Thoracic aorta (tissue), 2 donors: ENCODE data around the gene HSDL1. TPM values are rescaled to one million over a fixed set of nuclear protein-coding genes. Genes with fewer than 3 reads are reported as not detected.

Source experiments
- ATAC-seq: fragments of 150-250 bp; one replicate; pipeline ENCODE4 v1.8.0; 2017; ENCODE audit warnings: low read depth; ENCODE audit not compliant: insufficient number of reproducible peaks, low FRiP score
- DNase-seq: peaks from one replicate; pipeline ENCODE4 v3.0.0-alpha.2; 2020; ENCODE audit warnings: low spot score
- H3K27ac ChIP-seq, 2 donors: fragments of 200-600 bp; sonication (generic); 1 replicate in 1 of 2; 2 replicates in 1 of 2; pipeline ENCODE4 v1.5.1; 2016; ENCODE audit warnings: mild to moderate bottlenecking in 2 of 2, moderate library complexity in 2 of 2
- H3K27me3 ChIP-seq: fragments of 200-600 bp; sonication (generic); replicated peaks from 2 replicates; pipeline ENCODE4 v1.6.0; 2016; ENCODE audit warnings: mild to moderate bottlenecking; ENCODE audit not compliant: insufficient read depth
- H3K36me3 ChIP-seq: fragments of 200-600 bp; sonication (generic); one replicate; pipeline ENCODE4 v1.5.1; 2016
- H3K4me1 ChIP-seq, 2 donors: fragments of 200-600 bp; sonication (generic); 1 replicate in 1 of 2; 2 replicates in 1 of 2; pipeline versions ENCODE4 v1.5.1 to v1.6.0; 2016; ENCODE audit warnings: low read depth in 2 of 2, mild to moderate bottlenecking in 1 of 2; ENCODE audit not compliant: control insufficient read depth in 1 of 2
- H3K4me3 ChIP-seq: fragments of 200-600 bp; sonication (generic); 2 replicates; pipeline ENCODE4 v1.5.1; 2016; ENCODE audit warnings: mild to moderate bottlenecking
- H3K9me3 ChIP-seq: fragments of 200-600 bp; sonication (generic); 2 replicates; pipeline ENCODE4 v1.5.1; 2016
- total RNA-seq, 2 donors: library from RNA; depleted of rRNA; stranded (reverse); fragments of >200 nt; gene quantifications; one replicate each; pipeline versions ENCODE4 v1.1.0 to v1.2.3, GENCODE V29; 2016
- TF ChIP-seq, protein P1 (sequence below): fragments of 200-600 bp; sonication (generic); IDR thresholded peaks from one replicate; pipeline ENCODE4 v1.5.1; 2019; ENCODE audit warnings: antibody characterized with exemption

Gene HSDL1
- total RNA-seq, 2 donors from 2014 or later: 7.2 to 14.4 TPM

DNA sequence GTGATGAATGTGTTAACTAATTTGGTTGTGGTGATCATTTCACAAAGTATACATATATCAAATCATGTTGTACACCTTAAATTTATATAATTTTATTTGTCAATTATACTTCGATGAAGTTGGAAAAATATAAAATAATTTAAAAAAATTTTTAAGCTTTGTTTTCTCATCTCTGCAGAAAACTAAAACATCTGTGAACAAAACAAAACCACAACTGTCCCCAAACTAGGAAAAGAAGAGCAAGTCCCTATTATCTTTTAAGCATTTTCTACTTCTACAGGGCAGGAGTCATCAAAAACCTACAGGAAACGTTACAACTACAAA is 6.5 kb downstream of the HSDL1 start:
- no peak overlapping the region for H3K27ac ChIP-seq
- DNase-seq: no peak
- no peaks in the 10 kb centered on the region for H3K27me3 ChIP-seq
- TF ChIP-seq, protein P1, sequence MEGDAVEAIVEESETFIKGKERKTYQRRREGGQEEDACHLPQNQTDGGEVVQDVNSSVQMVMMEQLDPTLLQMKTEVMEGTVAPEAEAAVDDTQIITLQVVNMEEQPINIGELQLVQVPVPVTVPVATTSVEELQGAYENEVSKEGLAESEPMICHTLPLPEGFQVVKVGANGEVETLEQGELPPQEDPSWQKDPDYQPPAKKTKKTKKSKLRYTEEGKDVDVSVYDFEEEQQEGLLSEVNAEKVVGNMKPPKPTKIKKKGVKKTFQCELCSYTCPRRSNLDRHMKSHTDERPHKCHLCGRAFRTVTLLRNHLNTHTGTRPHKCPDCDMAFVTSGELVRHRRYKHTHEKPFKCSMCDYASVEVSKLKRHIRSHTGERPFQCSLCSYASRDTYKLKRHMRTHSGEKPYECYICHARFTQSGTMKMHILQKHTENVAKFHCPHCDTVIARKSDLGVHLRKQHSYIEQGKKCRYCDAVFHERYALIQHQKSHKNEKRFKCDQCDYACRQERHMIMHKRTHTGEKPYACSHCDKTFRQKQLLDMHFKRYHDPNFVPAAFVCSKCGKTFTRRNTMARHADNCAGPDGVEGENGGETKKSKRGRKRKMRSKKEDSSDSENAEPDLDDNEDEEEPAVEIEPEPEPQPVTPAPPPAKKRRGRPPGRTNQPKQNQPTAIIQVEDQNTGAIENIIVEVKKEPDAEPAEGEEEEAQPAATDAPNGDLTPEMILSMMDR: no peak
- ATAC-seq: no peak
- H3K36me3 ChIP-seq: no peaks in the 10 kb centered on the region
- no peaks in the 10 kb centered on the region for H3K4me1 ChIP-seq
- no peaks in the 10 kb centered on the region for H3K9me3 ChIP-seq
- no peak overlapping the region for H3K4me3 ChIP-seq

DNA sequence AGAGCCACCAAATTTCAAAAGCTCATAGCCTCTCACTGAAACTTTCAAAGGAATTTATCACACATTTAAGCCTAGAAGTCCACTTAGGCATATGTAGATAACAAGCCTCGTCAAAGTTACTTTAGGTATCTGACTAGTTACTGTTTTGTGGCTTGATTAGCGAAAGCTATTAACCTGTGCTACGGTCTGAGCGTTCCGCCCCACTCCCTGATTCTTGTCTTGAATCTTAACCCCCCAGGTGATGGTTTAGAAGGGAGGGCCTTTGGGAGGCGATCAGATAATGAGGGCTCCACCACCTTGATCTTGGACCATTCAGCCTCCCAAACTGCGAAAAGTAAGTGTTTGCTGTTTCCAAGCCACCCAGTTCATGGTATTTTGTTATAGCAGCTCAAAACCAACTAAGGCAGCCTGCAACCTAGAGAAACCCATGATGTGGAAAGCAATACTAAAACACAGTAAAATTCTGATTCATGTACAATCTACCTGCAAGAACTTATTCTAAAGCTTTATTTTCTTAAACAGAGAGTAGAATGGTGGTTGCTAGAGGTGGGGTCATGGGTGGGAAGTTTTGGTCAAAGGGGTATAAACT is 7.1 kb downstream of the HSDL1 start:
- TF ChIP-seq, protein P1: no peak

DNA sequence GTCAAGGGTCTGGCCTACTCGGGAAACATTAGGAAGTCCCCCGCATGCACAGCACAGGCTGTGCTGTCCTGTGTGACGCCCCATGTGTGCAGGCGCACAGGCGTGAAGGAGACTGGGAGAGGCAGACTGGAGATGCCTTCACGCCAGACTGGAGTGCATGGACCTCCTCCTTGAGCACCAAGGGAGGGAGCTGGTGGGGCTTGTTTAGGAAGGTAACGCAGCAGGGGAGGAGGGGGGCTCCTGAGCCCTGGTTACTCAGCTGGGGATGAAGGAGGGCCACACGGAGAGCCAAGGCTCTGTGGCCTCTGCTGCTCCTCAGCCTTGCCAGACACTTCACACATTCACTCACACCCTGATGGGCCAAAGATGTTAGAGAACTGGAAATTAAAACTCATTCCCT is 7.7 kb downstream of the HSDL1 start:
- Histone ChIP-seq H3K36me3 (no peaks in the 10 kb centered on the region), H3K4me3 (no peak overlapping the region), H3K27me3 (no peaks in the 10 kb centered on the region), H3K9me3 (no peaks in the 10 kb centered on the region), H3K27ac (no peak overlapping the region), H3K4me1 (no peaks in the 10 kb centered on the region)
- DNase-seq (no peak), ATAC-seq (no peak)
- TF ChIP-seq, protein P1: no peak

More for the DNA sequence above, 7.1 kb downstream of the HSDL1 start:
- H3K4me1 ChIP-seq: no peaks in the 10 kb centered on the region
- no peaks in the 10 kb centered on the region for H3K36me3 ChIP-seq
- ATAC-seq (no peak), DNase-seq (no peak)
- no peak overlapping the region for H3K27ac ChIP-seq
- H3K27me3 ChIP-seq: no peaks in the 10 kb centered on the region
- no peak overlapping the region for H3K4me3 ChIP-seq
- H3K9me3 ChIP-seq: no peaks in the 10 kb centered on the region

DNA sequence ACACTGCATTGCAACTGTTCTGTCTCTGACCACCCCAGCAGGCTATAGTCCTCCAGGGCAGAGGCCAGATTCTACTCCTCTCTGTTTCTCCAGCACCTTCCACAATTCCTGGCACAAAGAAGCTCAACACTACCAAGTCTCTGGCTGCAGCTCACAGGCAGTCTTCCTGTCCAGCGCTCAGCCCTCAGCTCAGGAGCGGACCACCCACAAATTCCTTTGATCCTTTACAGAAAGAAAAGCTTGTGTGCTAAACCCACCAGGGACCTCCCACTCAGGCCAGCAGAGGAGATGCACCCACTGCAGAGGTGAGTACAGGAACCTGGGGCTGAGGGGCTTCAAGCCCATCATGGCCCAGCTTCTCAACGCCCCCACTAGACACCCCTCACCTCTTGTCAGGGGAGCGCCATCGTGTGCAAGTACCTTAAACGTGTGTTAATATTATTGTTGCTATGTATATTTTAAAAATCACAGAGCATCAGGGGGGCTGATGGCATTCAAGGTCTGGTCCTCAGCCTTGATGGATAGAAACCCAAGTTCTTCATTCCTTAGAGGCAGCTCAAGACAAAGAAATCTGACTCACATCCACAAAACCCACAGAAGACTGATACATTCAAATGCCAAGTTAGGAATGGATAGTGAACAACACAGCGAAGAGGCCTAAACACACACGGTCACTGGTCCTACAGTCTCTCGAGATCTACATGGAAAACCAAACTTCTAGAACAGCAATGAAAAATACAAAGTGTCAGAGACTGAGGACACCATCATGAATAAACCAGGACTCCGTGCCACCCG is 8.4 kb downstream of the HSDL1 start:
- no peak overlapping the region for H3K27ac ChIP-seq
- H3K27me3 ChIP-seq: no peaks in the 10 kb centered on the region
- no peaks in the 10 kb centered on the region for H3K4me1 ChIP-seq
- H3K36me3 ChIP-seq: no peaks in the 10 kb centered on the region
- ATAC-seq: no peak
- no peaks in the 10 kb centered on the region for H3K9me3 ChIP-seq
- no peak overlapping the region for H3K4me3 ChIP-seq
- DNase-seq: no peak
- TF ChIP-seq, protein P1: no peak

DNA sequence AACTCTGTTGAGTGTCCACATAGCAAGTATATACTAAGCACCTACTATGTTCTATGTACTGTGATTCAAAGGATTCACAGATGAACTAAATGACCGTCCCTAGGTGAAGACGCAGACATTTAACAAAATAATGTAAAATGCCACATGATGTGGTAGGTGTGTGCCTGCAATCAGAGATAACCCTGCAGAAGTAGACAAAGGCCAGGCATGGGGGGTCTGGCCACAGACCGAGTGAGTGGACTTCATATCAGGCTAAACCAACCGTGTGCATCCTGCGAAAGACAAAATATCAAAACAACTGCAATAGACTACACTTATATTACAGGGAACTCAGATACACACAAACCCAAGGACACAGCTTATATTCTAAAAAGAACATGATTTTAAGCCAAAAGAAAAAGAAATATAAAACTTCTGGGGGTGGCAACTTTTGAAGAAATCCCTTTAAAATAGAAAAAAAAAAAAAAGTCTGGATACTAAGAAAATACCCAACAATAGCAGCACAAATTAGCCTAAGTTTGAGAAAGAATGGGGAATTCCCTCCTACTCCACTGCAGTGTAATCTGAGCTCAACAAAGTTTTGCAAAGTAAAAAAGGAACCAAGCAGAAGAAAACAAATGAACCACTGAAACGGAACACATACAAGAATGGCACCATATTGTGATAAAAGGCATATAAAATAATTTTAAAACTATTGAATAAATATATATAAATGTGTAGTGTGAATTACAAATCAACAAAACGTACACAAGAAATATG is 12.3 kb downstream of the HSDL1 start:
- no peak overlapping the region for H3K27ac ChIP-seq
- TF ChIP-seq, protein P1: no peak
- H3K4me3 ChIP-seq: no peak overlapping the region
- H3K9me3 ChIP-seq: no peaks in the 10 kb centered on the region
- ATAC-seq (no peak), DNase-seq (no peak)
- peaks cover 10% of the 10 kb centered on the region for H3K36me3 ChIP-seq
- no peaks in the 10 kb centered on the region for H3K27me3 ChIP-seq
- H3K4me1 ChIP-seq: no peaks in the 10 kb centered on the region
